Measurements from ENCODE around the gene AFF2.

DNA sequence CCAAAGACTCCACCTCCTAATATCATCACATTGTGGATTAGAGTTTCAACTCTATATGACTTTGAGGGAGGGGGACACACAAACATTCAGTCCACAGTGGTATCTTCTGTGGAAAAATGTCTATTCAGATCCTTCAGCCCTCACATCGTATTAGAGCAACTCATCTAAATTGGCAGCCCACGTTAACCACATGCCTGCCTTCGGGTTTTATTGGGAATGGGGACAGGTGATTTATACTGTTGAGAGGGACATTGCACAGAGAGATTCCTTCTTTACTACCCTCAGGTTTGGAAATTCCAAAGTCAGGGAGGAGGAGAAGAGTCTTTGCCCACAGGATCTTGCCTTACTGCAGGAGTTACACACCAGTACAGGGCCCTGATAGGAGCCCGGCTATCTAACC lies 372.5 kb downstream of the AFF2 start:
- TF ChIP-seq, protein P1, sequence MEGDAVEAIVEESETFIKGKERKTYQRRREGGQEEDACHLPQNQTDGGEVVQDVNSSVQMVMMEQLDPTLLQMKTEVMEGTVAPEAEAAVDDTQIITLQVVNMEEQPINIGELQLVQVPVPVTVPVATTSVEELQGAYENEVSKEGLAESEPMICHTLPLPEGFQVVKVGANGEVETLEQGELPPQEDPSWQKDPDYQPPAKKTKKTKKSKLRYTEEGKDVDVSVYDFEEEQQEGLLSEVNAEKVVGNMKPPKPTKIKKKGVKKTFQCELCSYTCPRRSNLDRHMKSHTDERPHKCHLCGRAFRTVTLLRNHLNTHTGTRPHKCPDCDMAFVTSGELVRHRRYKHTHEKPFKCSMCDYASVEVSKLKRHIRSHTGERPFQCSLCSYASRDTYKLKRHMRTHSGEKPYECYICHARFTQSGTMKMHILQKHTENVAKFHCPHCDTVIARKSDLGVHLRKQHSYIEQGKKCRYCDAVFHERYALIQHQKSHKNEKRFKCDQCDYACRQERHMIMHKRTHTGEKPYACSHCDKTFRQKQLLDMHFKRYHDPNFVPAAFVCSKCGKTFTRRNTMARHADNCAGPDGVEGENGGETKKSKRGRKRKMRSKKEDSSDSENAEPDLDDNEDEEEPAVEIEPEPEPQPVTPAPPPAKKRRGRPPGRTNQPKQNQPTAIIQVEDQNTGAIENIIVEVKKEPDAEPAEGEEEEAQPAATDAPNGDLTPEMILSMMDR (IDR thresholded peaks at IDR 0.05) = no peak
- no peak for TF ChIP-seq POLR2A (IDR thresholded peaks at IDR 0.05)

Measured in esophagus squamous epithelium (tissue), 4 donors.